SIG-M5 (cell line): Measurements from ENCODE around the gene RFTN1.

Source experiments
- DNase-seq: peaks from one replicate; lab custom pipeline; 2025; lab: John Stamatoyannopoulos, UW

Gene RFTN1

GRCh38 chr3:16272588-16272987, 240.9 kb downstream of the RFTN1 start:
- DNase-seq = no peak

- no peak for DNase-seq
Measured at GRCh38 chr3:16270855-16271254, 242.6 kb downstream of the RFTN1 start.

- no peak for DNase-seq
Measured at GRCh38 chr3:16266714-16267113, 246.8 kb downstream of the RFTN1 start.
